DOHH2 (cell line): Measurements from ENCODE around the gene CYP27A1.

ENCODE experiments used
- H3F3A ChIP-seq: fragments of 200-600 bp; sonication (generic), shearing (Covaris generic); 2 replicates; pipeline ENCODE4 v1.6.0; 2016; ENCODE audit warnings: antibody characterized with exemption, mild to moderate bottlenecking; ENCODE audit not compliant: control insufficient read depth, insufficient read depth
- H3K27ac ChIP-seq: fragments of 200-600 bp; sonication (generic); 2 replicates; pipeline ENCODE4 v1.5.1; 2014; ENCODE audit warnings: low read depth, mild to moderate bottlenecking, low read length, moderate library complexity
- H3K27me3 ChIP-seq: fragments of 200-600 bp; sonication (generic); 2 replicates; pipeline ENCODE4 v1.6.1; 2014; ENCODE audit warnings: mild to moderate bottlenecking, low read length, mixed read lengths; ENCODE audit not compliant: control insufficient read depth
- H3K36me3 ChIP-seq: fragments of 200-600 bp; sonication (generic); 2 replicates; pipeline ENCODE4 v1.6.1; 2014; ENCODE audit warnings: mild to moderate bottlenecking, low read length, moderate library complexity, mixed read lengths; ENCODE audit not compliant: control insufficient read depth
- H3K4me1 ChIP-seq: fragments of 200-600 bp; sonication (generic); 2 replicates; pipeline ENCODE4 v1.6.1; 2014; ENCODE audit warnings: mild to moderate bottlenecking, low read length, mixed read lengths; ENCODE audit not compliant: control insufficient read depth
- H3K4me2 ChIP-seq: fragments of 200-600 bp; sonication (generic); 2 replicates; pipeline ENCODE4 v1.6.0; 2014; ENCODE audit warnings: mild to moderate bottlenecking, low read length, moderate library complexity
- H3K4me3 ChIP-seq: fragments of 200-600 bp; sonication (generic); 2 replicates; pipeline ENCODE4 v1.5.1; 2014; ENCODE audit warnings: mild to moderate bottlenecking, low read length, mixed read lengths
- H3K79me2 ChIP-seq: fragments of 200-600 bp; sonication (generic); 2 replicates; pipeline ENCODE4 v1.6.1; 2014; ENCODE audit warnings: mild to moderate bottlenecking, low read length, mixed read lengths; ENCODE audit not compliant: control insufficient read depth
- H3K9me2 ChIP-seq: fragments of 200-600 bp; sonication (generic); replicated peaks from 2 replicates; pipeline ENCODE4 v1.6.1; 2014; ENCODE audit warnings: mild to moderate bottlenecking, low read length, mixed read lengths; ENCODE audit not compliant: control insufficient read depth
- H3K9me3 ChIP-seq: fragments of 200-600 bp; sonication (generic); 2 replicates; pipeline ENCODE4 v1.6.1; 2014; ENCODE audit warnings: antibody characterized with exemption, low read length, mixed read lengths; ENCODE audit not compliant: control insufficient read depth, insufficient read depth
- H4K20me1 ChIP-seq: fragments of 200-600 bp; sonication (generic); 2 replicates; pipeline ENCODE4 v1.6.0; 2014; ENCODE audit warnings: low read depth, mild to moderate bottlenecking, antibody characterized with exemption, low read length, moderate library complexity; ENCODE audit not compliant: control insufficient read depth, insufficient read depth
- CTCF ChIP-seq: fragments of 200-600 bp; sonication (generic); IDR thresholded peaks from one replicate; pipeline ENCODE4 v1.5.1; 2014; ENCODE audit warnings: antibody characterized with exemption, mild to moderate bottlenecking, low read depth, low read length; ENCODE audit not compliant: poor library complexity, severe bottlenecking
- EZH2phosphoT487 ChIP-seq: fragments of 200-600 bp; sonication (generic); IDR thresholded peaks from 2 replicates; pipeline ENCODE4 v1.6.1; 2017; ENCODE audit warnings: borderline replicate concordance, mild to moderate bottlenecking, antibody characterized with exemption, low read length, moderate library complexity, mixed read lengths

Gene CYP27A1

GRCh38 chr2:218744615-218745014, 37.3 kb upstream of the CYP27A1 start:
- no peaks in the 10 kb centered on the region for H3K4me1 ChIP-seq
- H4K20me1 ChIP-seq: no peaks in the 10 kb centered on the region
- peaks cover 74% of the 10 kb centered on the region for H3K36me3 ChIP-seq
- TF ChIP-seq EZH2phosphoT487 (no peak), CTCF (no peak)
- no peak overlapping the region for H3K4me3 ChIP-seq
- H3K9me2 ChIP-seq: no peaks in the 10 kb centered on the region
- H3K27me3 ChIP-seq: no peaks in the 10 kb centered on the region
- no peak overlapping the region for H3K27ac ChIP-seq
- no peak overlapping the region for H3K4me2 ChIP-seq
- no peaks in the 10 kb centered on the region for H3K79me2 ChIP-seq
- H3F3A ChIP-seq: no peaks in the 10 kb centered on the region
- H3K9me3 ChIP-seq: no peaks in the 10 kb centered on the region

- no peak for TF ChIP-seq EZH2phosphoT487
- H3K4me2 ChIP-seq: no peak overlapping the region
- H3K27me3 ChIP-seq: no peaks in the 10 kb centered on the region
- H4K20me1 ChIP-seq: no peaks in the 10 kb centered on the region
- H3K36me3 ChIP-seq: peaks cover 74% of the 10 kb centered on the region
- H3K9me3 ChIP-seq: no peaks in the 10 kb centered on the region
- no peak overlapping the region for H3K27ac ChIP-seq
- H3K4me3 ChIP-seq: no peak overlapping the region
- H3K4me1 ChIP-seq: no peaks in the 10 kb centered on the region
- no peaks in the 10 kb centered on the region for H3K79me2 ChIP-seq
- H3K9me2 ChIP-seq: no peaks in the 10 kb centered on the region
- H3F3A ChIP-seq: no peaks in the 10 kb centered on the region
Observed at GRCh38 chr2:218745160-218745558, 36.8 kb upstream of the CYP27A1 start.

- no peaks in the 10 kb centered on the region for H3K9me3 ChIP-seq
- H4K20me1 ChIP-seq: no peaks in the 10 kb centered on the region
- H3K9me2 ChIP-seq: no peaks in the 10 kb centered on the region
- no peaks in the 10 kb centered on the region for H3K79me2 ChIP-seq
- H3K4me1 ChIP-seq: no peaks in the 10 kb centered on the region
- H3K4me3 ChIP-seq: no peak overlapping the region
- no peak overlapping the region for H3K27ac ChIP-seq
- H3K4me2 ChIP-seq: no peak overlapping the region
- H3K27me3 ChIP-seq: no peaks in the 10 kb centered on the region
- peaks cover 75% of the 10 kb centered on the region for H3K36me3 ChIP-seq
- H3F3A ChIP-seq: no peaks in the 10 kb centered on the region
- no peak for TF ChIP-seq CTCF
- TF ChIP-seq EZH2phosphoT487: no peak
Observed at GRCh38 chr2:218745559-218746469, 36.1 kb upstream of the CYP27A1 start.

- H3K9me3 ChIP-seq: no peaks in the 10 kb centered on the region
- no peaks in the 10 kb centered on the region for H4K20me1 ChIP-seq
- H3K27ac ChIP-seq: no peak overlapping the region
- no peaks in the 10 kb centered on the region for H3K27me3 ChIP-seq
- no peaks in the 10 kb centered on the region for H3K79me2 ChIP-seq
- H3K4me1 ChIP-seq: no peaks in the 10 kb centered on the region
- TF ChIP-seq EZH2phosphoT487: no peak
- TF ChIP-seq CTCF: no peak
- peaks cover 74% of the 10 kb centered on the region for H3K36me3 ChIP-seq
- no peak overlapping the region for H3K4me2 ChIP-seq
- H3K9me2 ChIP-seq: no peaks in the 10 kb centered on the region
- no peak overlapping the region for H3K4me3 ChIP-seq
- H3F3A ChIP-seq: no peaks in the 10 kb centered on the region
Observed at GRCh38 chr2:218746470-218746795, 35.5 kb upstream of the CYP27A1 start.
